BJ (cell line): Measurements from ENCODE around the gene LMX1B. TPM values are rescaled to one million over a fixed set of nuclear protein-coding genes. Genes with fewer than 3 reads are reported as not detected.
"Not testable (repeated sequence)": the region's sequence is repeated elsewhere in the genome, so short reads cannot be mapped to it uniquely, and the experiment has no call there.

Experiments
- CTCF ChIA-PET: fragments of 350-600 bp; formaldehyde crosslinking; extraction: SDS; loops from one replicate; lab custom pipeline; 2021; ENCODE audit warnings: antibody characterized with exemption, inconsistent platforms; lab: Yijun Ruan, JAX
- POLR2A ChIA-PET: fragments of 300-600 bp; sonication (Branson Sonifier 250); formaldehyde crosslinking; extraction: SDS; loops from one replicate; lab custom pipeline; 2021; ENCODE audit warnings: antibody characterized with exemption; lab: Charles Lee
- DNase-seq: peaks from one replicate; pipeline ENCODE4 v3.0.0-alpha.2; 2011; ENCODE audit warnings: low read depth
- H3K27me3 ChIP-seq: 2 replicates; pipeline ENCODE4 v1.6.0; 2011; ENCODE audit warnings: low read length; ENCODE audit not compliant: control insufficient read depth, insufficient read depth
- H3K36me3 ChIP-seq: 2 replicates; pipeline ENCODE4 v1.5.1; 2011; ENCODE audit warnings: low read length; ENCODE audit not compliant: control insufficient read depth, insufficient read depth
- H3K4me3 ChIP-seq: 2 replicates; pipeline ENCODE4 v1.5.1; 2011; ENCODE audit warnings: low read depth, mild to moderate bottlenecking, control low read depth, low read length
- CTCF ChIP-seq: IDR thresholded peaks from 2 replicates; pipeline ENCODE4 v1.5.1; 2011; ENCODE audit warnings: low read depth, mild to moderate bottlenecking, control low read depth, inconsistent platforms, low read length, moderate library complexity; ENCODE audit not compliant: insufficient read depth
- polyA plus RNA-seq: library from polyadenylated mRNA; depleted of rRNA; stranded (reverse); fragments of >200 nt; gene quantifications from 2 replicates; pipeline ENCODE4 v1.2.3, GENCODE V29; 2011

Gene LMX1B
- polyA plus RNA-seq, 1 experiment = not detected

GRCh38 chr9:126649477-126649876, 35.7 kb downstream of the LMX1B start:
- ChIA-PET CTCF (no interaction called here), POLR2A (no interaction called here)
- Histone ChIP-seq H3K36me3 (no peaks in the 10 kb centered on the region), H3K27me3 (peaks cover 27% of the 10 kb centered on the region), H3K4me3 (no peak overlapping the region)
- TF ChIP-seq CTCF = no peak
- no peak for DNase-seq

- H3K27me3 ChIP-seq = peaks cover 23% of the 10 kb centered on the region
- POLR2A ChIA-PET = no interaction called here
- TF ChIP-seq CTCF = no peak
- no peaks in the 10 kb centered on the region for H3K36me3 ChIP-seq
- H3K4me3 ChIP-seq = no peak overlapping the region
- CTCF ChIA-PET = interaction anchor here (1.4 kb wide), 1 partner anchor 40 kb away, joined by 3 read pairs; no protein-coding TSS in a partner anchor
- DNase-seq = no peak
Measured at GRCh38 chr9:126650404-126651341, 36.9 kb downstream of the LMX1B start.

GRCh38 chr9:126652140-126652582, 38.4 kb downstream of the LMX1B start:
- Histone ChIP-seq H3K36me3 (no peaks in the 10 kb centered on the region), H3K27me3 (peaks cover 15% of the 10 kb centered on the region), H3K4me3 (no peak overlapping the region)
- ChIA-PET POLR2A (interaction anchor here (0.6 kb wide), 1 partner anchor 10 kb away, joined by 4 read pairs; no protein-coding TSS in a partner anchor), CTCF (no interaction called here)
- no peak for DNase-seq
- no peak for TF ChIP-seq CTCF

GRCh38 chr9:126654124-126654523, 40.4 kb downstream of the LMX1B start:
- POLR2A ChIA-PET = no interaction called here
- H3K4me3 ChIP-seq = no peak overlapping the region
- no peak for DNase-seq
- H3K36me3 ChIP-seq = no peaks in the 10 kb centered on the region
- peaks cover 5% of the 10 kb centered on the region; the same call in 1 of the 2 replicates for H3K27me3 ChIP-seq
- CTCF ChIA-PET = no interaction called here
- no peak for TF ChIP-seq CTCF

GRCh38 chr9:126656214-126656613, 42.5 kb downstream of the LMX1B start:
- H3K4me3 ChIP-seq, H3K27me3 ChIP-seq, POLR2A ChIA-PET, DNase-seq, H3K36me3 ChIP-seq, CTCF ChIA-PET: not testable (repeated sequence)
